ENCODE data around the gene PTER. TPM values are rescaled to one million over a fixed set of nuclear protein-coding genes. Genes with fewer than 3 reads are reported as not detected.

PTER gene
- polyA plus RNA-seq, 1 experiment, result 8.3 TPM

GRCh38 chr10:16497911-16498310 is 61.1 kb downstream of the PTER start:
- POLR2A ChIA-PET, result no interaction called here
- DNase-seq (ENCODE audit: low read depth, low spot score), result no peak
- no peaks in the 10 kb centered on the region for H3K9me3 ChIP-seq (ENCODE audit: control insufficient read depth, insufficient read depth, low read length)
- H3K4me3 ChIP-seq (ENCODE audit: low read depth, low read length), result no peak overlapping the region
- no peak for TF ChIP-seq CTCF (IDR thresholded peaks at IDR 0.05; ENCODE audit: low read depth, low read length)
- no peaks in the 10 kb centered on the region for H3K27me3 ChIP-seq (ENCODE audit: control insufficient read depth, insufficient read depth, low read length)
- CTCF ChIA-PET, result no interaction called here
- H3K27ac ChIP-seq (ENCODE audit: low read depth, low read length), result no peak overlapping the region

GRCh38 chr10:16505161-16505560 is 68.4 kb downstream of the PTER start:
- Histone ChIP-seq H3K9me3 (ENCODE audit: control insufficient read depth, insufficient read depth, low read length) (no peaks in the 10 kb centered on the region), H3K4me3 (ENCODE audit: low read depth, low read length) (no peak overlapping the region), H3K27ac (ENCODE audit: low read depth, low read length) (no peak overlapping the region), H3K27me3 (ENCODE audit: control insufficient read depth, insufficient read depth, low read length) (no peaks in the 10 kb centered on the region)
- DNase-seq (ENCODE audit: low read depth, low spot score), result no peak
- POLR2A ChIA-PET, result no interaction called here
- no peak for TF ChIP-seq CTCF (IDR thresholded peaks at IDR 0.05; ENCODE audit: low read depth, low read length)
- CTCF ChIA-PET, result interaction anchor here (0.5 kb wide), 2 partner anchors 22 to 350 kb away, joined by 3 read pairs; no protein-coding TSS in a partner anchor

- TF ChIP-seq CTCF (IDR thresholded peaks at IDR 0.05; ENCODE audit: low read depth, low read length), result no peak
- CTCF ChIA-PET, result interaction anchor here (1.0 kb wide), 1 partner anchor 9 kb away, joined by 3 read pairs; no protein-coding TSS in a partner anchor
- no peak overlapping the region for H3K27ac ChIP-seq (ENCODE audit: low read depth, low read length)
- no peak overlapping the region for H3K4me3 ChIP-seq (ENCODE audit: low read depth, low read length)
- no peaks in the 10 kb centered on the region for H3K9me3 ChIP-seq (ENCODE audit: control insufficient read depth, insufficient read depth, low read length)
- POLR2A ChIA-PET, result no interaction called here
- no peaks in the 10 kb centered on the region for H3K27me3 ChIP-seq (ENCODE audit: control insufficient read depth, insufficient read depth, low read length)
- DNase-seq (ENCODE audit: low read depth, low spot score), result no peak
Observed at GRCh38 chr10:16509996-16510395, 73.2 kb downstream of the PTER start.

GRCh38 chr10:16510843-16511242 is 74.0 kb downstream of the PTER start:
- no peak for DNase-seq (ENCODE audit: low read depth, low spot score)
- CTCF ChIA-PET, result interaction anchor here (1.0 kb wide), 1 partner anchor 8 kb away, joined by 3 read pairs; no protein-coding TSS in a partner anchor
- no peak overlapping the region for H3K27ac ChIP-seq (ENCODE audit: low read depth, low read length)
- no peak for TF ChIP-seq CTCF (IDR thresholded peaks at IDR 0.05; ENCODE audit: low read depth, low read length)
- no peaks in the 10 kb centered on the region for H3K27me3 ChIP-seq (ENCODE audit: control insufficient read depth, insufficient read depth, low read length)
- no peaks in the 10 kb centered on the region for H3K9me3 ChIP-seq (ENCODE audit: control insufficient read depth, insufficient read depth, low read length)
- H3K4me3 ChIP-seq (ENCODE audit: low read depth, low read length), result no peak overlapping the region
- POLR2A ChIA-PET, result no interaction called here

GRCh38 chr10:16518822-16519221 is 82.0 kb downstream of the PTER start:
- CTCF ChIA-PET, result interaction anchor here (0.6 to 1.3 kb wide), 4 partner anchors 9 to 617 kb away, joined by 3 read pairs; no protein-coding TSS in a partner anchor
- peak; percentile 47 for TF ChIP-seq CTCF (IDR thresholded peaks at IDR 0.05; ENCODE audit: low read depth, low read length)
- no peak overlapping the region for H3K27ac ChIP-seq (ENCODE audit: low read depth, low read length)
- no peak for DNase-seq (ENCODE audit: low read depth, low spot score)
- POLR2A ChIA-PET, result no interaction called here
- H3K4me3 ChIP-seq (ENCODE audit: low read depth, low read length), result no peak overlapping the region
- H3K9me3 ChIP-seq (ENCODE audit: control insufficient read depth, insufficient read depth, low read length), result no peaks in the 10 kb centered on the region; the same call in 1 of the 2 replicates
- peaks cover 35% of the 10 kb centered on the region for H3K27me3 ChIP-seq (ENCODE audit: control insufficient read depth, insufficient read depth, low read length)
